VCaP (cell line): ENCODE results near the gene CAMKK2.

Experiments used
- H3K27ac ChIP-seq: fragments of 450-650 bp; 2 replicates; pipeline ENCODE4 v1.5.1; 2017
- TF ChIP-seq, protein P1 (sequence below): fragments of 450-650 bp; conservative IDR thresholded peaks from 2 replicates; pipeline ENCODE4 v1.5.1; 2017; ENCODE audit warnings: mild to moderate bottlenecking, moderate library complexity

Gene CAMKK2

DNA sequence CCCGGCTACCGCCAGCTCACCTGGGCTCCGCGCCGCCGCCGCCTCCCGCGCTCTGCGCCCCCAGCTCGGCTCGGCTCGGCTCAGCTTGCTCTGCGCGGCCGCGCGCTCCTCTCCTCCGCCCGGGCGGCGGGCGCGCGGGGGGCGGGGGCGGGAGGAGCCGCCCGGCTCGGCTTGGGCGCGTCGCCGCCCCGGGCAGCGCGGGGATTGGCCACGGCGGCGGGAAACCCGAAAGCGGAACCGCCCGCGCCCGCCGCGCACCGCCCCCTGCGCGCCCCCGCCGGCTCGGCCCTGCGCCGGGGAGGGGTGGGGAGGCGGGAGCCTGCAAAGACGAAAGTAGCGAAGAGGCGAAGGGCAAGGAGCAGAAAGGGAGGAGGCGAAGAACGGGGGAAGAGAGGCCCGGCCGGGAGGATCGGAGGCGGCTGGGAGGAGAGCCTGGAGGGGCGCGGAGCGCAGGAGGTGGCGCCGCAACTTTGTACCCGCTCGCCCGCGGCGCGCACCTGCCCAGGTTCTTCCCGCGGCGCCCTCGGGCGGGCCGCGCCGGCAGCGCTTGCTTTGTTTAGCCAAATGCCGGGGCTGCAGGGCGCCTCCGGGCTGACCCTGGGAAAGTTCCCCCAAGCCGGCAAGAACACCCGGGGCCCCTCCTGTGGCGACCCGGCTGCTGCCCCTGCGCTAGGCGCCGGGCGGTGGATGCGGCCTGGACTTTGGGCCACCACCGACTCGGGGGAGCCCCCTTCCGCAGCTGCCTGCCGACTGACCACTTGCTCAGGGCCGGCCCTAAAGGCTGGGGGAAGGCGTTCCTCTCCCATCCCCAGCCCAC lies at the start of gene CAMKK2:
TSS of gene CAMKK2 (minus strand) at position 92 of the 817 bp plus-strand sequence. CDS start 22,183 bp downstream, outside the sequence.
- TF ChIP-seq, protein P1, sequence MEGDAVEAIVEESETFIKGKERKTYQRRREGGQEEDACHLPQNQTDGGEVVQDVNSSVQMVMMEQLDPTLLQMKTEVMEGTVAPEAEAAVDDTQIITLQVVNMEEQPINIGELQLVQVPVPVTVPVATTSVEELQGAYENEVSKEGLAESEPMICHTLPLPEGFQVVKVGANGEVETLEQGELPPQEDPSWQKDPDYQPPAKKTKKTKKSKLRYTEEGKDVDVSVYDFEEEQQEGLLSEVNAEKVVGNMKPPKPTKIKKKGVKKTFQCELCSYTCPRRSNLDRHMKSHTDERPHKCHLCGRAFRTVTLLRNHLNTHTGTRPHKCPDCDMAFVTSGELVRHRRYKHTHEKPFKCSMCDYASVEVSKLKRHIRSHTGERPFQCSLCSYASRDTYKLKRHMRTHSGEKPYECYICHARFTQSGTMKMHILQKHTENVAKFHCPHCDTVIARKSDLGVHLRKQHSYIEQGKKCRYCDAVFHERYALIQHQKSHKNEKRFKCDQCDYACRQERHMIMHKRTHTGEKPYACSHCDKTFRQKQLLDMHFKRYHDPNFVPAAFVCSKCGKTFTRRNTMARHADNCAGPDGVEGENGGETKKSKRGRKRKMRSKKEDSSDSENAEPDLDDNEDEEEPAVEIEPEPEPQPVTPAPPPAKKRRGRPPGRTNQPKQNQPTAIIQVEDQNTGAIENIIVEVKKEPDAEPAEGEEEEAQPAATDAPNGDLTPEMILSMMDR, result peak; percentile 44
- H3K27ac ChIP-seq, result peak within 1 kb of the TSS; percentile 98

DNA sequence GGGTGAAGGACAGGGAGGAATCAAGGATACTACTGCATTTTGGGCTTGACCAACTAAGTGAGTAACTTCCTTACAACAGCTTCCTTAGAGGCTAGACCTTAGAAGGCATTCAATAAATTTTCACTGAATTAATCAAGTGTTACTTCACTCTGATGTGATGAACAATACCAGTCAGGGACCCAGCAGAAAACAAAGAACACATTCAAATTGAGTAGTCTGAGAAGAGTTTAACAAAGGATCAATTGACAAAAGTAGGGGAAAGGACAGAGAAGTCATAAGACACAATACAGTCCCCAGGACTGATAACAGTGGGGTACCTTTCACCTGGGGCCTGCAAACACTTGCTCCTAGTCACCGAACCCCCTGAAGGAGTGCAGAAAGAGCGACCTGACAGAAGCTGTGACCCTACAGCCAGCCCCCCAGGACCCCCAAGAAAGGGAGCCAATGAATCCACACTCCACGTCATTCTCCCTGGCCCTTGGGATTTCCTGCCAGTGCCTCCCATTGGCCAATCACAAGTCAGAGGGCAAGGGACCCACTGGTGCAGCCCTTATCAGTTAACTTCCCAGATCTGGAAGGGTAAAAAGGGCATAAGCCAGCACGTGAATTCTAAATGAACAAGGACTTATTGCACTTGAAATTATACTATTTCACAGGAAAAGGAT lies 48.8 kb upstream of the CAMKK2 start:
- TF ChIP-seq, protein P1, result no peak

DNA sequence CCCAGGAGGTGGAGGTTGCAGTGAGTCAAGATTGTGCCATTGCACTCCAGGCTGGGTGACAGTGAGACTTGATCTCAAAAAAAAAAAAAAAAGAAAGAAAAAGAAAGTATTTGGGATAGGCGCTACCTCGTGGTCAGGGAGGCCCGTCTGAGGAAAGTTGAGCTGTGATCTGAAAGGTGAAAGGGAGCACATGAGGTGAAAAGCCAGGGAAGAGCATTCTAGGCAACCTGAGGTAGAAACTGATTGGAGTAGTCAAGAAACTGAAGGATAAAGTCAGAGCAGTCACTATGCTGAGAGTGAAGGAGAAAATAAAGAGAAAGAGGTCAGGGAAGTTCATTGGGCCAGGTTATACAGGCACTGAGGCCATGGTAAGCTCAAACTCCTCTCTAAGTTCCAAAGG lies 48.0 kb upstream of the CAMKK2 start:
- no peak overlapping the region for H3K27ac ChIP-seq
- TF ChIP-seq, protein P1, result no peak

More for the DNA sequence above, 48.8 kb upstream of the CAMKK2 start:
- H3K27ac ChIP-seq, result no peak overlapping the region

DNA sequence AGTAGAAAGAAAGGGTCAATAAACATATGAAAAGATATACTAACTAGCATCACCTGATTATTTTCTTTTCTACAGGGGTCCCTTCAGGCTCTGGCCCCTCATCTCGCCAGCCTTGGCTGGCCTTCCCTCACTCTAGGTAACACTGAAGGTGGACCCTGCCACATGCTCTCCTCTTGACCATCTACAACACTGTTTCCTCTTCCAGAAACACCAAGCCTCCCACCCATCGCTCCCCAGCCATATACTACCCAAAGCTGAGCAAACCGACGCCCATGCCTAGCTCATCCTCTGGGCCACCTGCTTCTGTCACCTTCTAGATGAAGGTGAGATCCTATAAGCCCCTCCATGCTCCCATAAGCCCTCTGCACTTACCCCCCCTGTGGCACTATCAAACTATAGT lies 40.9 kb upstream of the CAMKK2 start:
- peak overlapping the region; percentile 34 for H3K27ac ChIP-seq
- TF ChIP-seq, protein P1, result no peak

DNA sequence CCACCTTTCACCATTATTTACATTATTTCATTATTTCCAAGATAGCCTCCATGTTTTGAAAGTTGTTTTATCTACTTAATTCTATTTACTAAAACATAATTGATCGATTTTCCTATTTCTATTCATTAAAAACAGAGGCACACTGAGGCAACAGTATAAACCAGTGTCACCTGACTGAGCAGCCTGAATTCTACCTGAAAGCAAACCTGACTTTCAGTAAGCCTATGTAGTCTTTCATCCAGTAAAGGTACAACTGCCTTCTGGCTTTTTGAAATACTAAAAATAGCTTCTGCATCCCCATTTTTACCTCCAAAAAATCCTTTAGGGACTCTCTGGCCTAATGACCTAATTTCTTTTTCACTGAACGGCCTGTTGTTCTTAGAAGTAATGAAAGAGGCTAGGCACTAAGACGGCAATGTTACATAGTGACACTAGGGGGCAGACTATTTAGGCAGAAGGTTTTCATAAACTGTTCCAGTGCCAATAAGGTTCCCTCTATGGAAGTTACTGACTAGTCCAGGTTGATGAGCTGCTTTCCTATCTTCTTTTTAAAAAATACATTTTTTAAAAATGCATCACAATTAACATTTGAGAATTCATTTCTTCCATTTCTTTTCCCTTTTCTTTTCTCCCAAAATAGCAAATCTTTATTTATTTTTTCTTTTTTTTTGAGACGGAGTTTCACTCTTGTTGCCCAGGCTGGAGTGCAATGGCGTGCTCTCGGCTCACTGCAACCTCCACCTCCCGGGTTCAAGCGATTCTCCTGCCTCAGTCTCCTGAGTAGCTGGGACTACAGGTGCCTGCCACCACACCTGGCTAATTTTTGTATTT lies 38.2 kb upstream of the CAMKK2 start:
- TF ChIP-seq, protein P1, result peak; percentile 96

DNA sequence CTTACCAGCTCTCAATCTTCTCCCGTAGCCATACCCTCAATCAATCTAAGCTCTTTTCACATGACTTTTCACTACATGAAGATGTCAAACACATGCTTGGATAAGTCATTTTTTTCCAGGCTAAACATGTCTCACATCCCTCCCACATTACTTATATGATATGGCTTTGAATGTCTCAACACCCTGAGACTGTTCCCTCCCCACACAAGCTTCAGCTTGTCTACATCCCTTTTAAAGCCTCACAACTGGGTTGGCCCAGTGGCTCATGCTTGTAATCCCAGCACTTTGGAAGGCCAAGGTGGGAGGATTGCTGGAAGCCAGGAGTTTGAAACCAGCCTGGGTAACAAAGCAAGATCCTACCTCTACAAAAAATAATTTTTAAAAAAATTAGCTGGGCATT lies 37.2 kb upstream of the CAMKK2 start:
- TF ChIP-seq, protein P1, result no peak
- H3K27ac ChIP-seq, result peak overlapping the region; percentile 33; the same call in 1 of the 2 replicates

More for the DNA sequence above, 38.2 kb upstream of the CAMKK2 start:
- H3K27ac ChIP-seq, result peak overlapping the region; percentile 33
